GM21528 (cell line): ENCODE data around the gene MEIS2.

Source experiments
- ATAC-seq: cut with Tn5 transposase; IDR thresholded peaks from one replicate; pipeline ENCODE4 v1.9.1; 2021; ENCODE audit warnings: mild to moderate bottlenecking, moderate library complexity; ENCODE audit not compliant: unreplicated experiment, low FRiP score

MEIS2 gene

DNA sequence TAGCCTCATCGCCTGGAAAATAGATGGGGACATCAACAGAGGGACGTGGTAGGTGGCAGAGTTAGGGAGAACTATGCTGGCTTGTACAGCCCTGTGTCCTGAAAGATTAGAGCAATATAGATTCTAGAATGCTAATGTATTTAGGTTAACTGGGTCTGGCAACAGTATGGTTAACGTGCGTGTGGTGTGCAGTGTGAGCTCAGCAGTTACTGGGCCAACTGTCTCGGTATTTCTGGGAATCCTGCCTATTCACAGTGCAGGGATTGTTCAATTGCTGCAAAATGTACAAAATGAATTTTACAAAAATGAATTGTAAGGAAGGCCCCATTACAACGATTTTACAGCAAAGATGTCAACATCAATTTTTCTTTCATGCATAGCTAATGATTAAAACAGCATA lies 20.6 kb downstream of the MEIS2 start:
- no peak for ATAC-seq

DNA sequence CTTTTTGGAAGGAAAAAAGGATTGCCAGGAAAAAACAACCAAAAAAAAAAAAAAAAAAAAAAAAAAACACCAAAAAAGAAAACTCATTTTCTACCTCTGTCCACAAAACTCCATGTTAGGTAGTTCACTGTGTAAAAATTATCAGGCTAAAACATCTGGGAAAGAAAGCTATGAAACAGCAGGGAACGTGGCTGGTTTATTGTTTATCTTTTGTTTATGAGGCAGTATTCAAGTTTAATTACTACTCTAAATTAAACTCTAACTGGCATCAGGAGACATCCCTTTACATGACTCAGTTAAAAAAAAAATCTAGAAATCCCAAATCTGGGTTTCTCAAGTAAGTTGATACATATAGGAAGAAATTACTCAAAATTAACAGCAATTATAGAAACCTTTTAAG lies 21.8 kb downstream of the MEIS2 start:
- ATAC-seq: no peak

DNA sequence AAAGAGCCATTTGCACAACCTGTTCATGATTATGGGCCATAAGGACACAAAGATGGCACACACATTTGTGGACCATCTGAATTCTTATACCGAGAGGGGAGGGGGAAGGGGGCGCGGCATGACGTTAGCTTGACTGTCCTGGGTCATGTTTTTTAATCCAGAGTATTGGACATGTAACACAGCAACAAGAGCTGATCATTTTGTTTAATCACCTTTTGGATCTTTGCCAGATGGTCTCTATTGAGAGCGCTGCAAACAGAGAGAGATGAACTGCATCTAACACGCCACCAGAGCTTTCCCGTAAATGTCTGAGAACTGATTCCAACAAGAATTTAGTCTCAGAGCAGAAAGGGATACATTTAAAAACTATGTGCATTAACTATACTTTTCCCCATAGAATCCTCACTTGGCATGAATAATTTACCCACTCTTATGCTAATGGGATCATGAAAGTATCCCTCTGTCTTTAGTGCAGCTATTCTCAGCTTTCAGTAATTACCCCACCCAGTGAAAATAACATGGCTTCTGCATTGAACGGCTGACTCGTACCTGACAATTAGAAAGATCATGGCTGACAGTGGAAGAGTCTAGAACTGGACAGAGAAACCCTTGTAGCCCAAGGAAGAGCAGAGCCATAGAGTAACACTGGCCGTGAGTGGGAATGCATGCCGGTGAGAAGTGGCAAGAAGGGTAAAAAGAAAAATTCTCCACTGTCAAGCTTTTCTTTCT lies 22.6 kb downstream of the MEIS2 start:
- no peak for ATAC-seq

DNA sequence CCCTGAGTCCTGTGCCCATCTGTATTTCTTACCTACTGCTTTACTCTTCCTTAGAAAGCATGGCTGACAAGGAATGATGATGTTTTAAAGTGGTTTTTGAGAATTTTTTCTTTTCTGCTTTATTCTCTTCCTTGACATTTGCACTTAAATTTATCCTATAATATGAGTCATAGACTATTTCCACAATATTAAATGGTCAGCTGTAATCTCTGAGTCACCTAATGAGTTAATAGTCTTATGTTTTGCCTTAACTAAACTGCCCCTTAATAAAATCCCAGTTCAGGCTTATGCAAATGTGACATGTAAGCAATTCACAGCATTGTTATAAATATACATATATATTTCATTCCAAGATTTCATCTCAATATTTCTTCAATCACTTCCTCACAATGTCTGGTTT lies 23.8 kb downstream of the MEIS2 start:
- ATAC-seq: no peak

DNA sequence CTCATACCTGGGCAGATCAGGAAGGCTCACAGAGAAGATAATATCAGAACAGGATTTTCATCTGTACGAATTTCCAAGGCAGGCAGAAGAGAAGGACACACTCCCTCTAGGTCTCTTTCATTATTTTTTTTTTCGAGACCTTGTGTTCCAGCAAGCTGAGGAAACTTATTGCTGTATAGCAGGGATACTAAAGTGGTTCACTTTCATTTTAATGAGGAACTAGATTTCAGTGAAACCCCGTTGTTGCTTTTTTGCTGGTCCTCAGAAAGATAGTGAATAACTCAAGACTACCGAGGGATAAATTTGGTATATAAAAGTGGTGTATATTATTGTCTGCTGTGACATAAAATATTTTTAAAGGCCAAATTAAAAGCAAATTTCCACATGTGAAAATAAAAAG lies 24.6 kb downstream of the MEIS2 start:
- no peak for ATAC-seq

DNA sequence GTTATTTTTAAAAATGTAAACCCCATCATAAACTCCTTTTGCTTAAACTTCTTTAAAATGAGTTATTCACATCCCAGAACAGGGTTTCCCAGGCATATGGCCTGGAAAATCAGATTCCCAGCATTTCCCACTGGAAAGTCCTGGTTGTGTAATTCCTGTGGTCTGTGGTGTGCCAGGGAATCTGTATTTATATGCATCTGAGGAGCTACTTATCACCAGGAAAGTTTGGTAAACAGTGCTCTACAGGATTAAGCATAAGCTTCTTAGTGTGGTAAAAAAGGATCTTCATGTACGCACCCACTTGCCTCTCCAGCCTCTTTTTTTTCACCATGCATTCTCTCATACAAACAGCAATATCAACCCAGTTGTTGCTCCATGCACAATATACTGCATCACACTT lies 28.2 kb downstream of the MEIS2 start:
- ATAC-seq: no peak

DNA sequence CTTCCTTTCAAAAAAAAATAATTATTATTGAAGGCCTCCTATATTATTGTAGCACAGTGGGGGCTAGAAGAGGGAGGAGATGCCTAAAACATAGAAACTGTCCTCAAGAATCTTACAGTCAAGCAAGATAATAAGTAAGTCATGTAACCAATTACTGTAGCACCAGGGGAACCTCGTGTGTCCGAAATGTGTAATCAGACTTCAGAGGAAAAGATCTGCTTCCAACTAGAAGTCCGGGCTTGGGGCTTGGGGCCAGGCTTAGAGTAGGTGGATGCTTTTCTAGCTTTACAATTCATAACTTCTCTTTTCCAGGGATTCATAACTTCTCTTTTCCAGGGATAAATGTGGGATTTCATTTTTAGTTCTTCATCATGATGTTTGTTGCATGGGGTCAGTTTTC lies 29.2 kb downstream of the MEIS2 start:
- ATAC-seq: no peak

DNA sequence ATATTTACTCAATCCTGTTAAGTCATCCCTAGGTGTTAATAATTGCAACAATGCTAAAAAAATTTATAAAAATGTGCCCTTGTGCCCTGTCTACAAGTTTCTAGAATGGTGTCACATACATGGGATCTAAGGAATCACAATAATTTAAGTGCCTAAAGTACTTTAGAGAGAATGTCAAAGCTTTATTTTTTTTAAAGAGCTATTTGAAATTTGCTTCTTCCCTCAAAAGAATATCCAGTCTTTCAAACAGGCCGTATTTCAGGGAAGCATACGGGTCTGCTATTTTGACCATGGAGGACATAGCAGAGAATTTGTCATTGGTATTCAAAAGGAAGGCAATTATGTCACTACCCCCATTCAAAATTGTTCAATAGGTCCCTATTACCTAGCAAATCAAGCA lies 29.7 kb downstream of the MEIS2 start:
- ATAC-seq: no peak

DNA sequence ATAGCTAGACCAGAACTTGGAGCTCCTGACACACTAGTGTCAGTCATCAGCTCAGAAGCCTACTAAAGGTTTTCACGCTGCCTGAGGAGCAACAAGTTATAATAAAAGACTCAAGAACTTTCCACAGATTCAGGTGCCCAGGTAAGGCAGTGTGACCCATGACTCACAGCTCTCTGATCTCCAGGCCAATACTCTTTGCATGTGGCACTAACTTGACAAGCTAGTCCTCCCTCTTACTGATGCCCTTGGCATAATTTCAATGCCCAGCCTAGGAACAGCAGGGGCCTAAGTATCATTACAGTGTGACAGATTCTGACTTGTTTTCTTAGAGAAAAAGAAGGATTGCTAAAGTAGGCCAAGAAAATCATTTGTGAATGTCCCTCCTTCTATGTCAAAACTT lies 38.4 kb downstream of the MEIS2 start:
- no peak for ATAC-seq

DNA sequence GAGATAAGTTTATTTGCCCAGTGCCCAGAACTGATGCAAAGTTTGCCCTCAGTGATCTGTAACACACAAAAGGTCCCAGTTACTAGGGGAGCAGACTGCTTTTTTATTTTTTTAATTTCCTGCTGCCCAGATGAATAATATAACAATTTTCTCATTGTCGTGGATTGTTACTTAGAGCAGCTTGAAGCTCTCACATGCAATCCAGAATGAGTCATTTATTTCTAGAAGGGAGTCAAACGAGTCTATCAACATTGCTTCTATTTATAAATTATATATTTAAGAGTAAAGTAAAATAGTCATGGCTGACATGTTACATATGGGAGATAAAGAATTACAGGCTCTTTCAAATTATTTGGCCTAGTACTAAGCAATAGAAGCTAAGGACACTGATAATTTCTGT lies 41.3 kb downstream of the MEIS2 start:
- no peak for ATAC-seq

DNA sequence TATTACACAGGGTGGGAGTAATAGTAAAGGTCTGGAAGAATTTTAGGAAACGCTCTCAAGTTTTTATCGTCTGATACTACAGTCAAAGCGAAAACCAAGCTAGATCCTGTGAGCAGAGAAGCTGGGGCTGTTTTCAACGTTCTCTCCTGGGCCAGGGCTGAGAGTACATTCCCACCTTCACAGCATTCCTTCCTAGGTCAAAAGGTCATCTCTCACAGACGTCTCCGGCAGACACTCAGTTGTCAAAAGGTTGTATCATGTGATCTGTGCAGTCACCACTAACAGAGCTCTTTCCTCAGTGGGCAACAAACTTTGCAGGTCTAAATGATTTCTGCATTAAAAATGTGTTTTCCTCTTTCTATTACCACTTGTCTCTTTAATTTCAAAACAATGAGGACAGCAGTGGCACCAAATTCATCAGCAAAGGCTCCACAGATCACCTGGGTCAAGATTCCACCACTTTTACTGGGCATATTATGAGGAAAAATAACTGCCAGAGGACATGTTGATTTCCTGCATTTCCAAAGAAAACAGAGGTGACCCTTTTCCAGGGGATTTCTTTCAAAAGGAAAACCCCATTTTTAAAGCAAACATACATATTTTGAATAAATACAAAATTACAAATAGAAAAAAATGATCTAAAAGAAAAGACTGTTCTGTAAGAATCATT lies 41.9 kb downstream of the MEIS2 start:
- no peak for ATAC-seq

DNA sequence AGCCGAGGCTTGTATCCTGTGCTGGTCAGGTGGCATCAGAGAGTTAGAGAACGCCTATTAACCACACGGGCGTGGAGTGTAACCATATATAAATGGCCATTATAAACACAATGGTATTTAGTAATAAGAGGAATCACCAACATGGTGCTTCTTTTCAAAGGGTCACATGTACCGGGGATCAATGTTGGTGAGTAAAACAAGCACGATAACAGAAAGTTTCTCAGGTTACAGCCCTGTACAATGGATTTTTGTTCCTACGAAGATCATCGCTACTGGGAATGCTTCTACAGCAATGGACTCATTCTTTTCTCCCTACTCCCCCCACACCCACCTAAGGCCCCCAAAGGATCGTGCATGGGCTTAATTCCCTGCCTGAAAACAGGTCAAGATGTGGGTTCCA lies 42.5 kb downstream of the MEIS2 start:
- ATAC-seq: no peak

DNA sequence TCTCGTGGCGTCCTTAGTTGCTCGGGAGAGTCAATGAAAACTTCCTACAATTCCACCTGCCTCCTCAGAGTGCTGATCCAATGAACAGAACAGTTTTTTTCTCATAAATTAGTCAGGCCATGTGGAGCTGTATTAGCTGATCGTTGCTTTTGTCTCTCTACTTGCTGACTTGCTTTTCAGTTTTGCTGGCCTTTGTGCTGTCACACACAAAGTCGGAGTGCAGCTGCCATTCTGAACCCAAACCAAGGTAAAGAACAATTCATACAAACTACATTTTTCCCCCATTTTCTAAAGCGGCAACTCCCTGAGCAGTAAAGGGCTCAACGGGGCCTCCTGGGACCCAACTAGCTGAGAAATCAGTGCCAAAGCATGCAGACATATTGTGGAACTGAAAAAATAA lies 43.1 kb downstream of the MEIS2 start:
- no peak for ATAC-seq

DNA sequence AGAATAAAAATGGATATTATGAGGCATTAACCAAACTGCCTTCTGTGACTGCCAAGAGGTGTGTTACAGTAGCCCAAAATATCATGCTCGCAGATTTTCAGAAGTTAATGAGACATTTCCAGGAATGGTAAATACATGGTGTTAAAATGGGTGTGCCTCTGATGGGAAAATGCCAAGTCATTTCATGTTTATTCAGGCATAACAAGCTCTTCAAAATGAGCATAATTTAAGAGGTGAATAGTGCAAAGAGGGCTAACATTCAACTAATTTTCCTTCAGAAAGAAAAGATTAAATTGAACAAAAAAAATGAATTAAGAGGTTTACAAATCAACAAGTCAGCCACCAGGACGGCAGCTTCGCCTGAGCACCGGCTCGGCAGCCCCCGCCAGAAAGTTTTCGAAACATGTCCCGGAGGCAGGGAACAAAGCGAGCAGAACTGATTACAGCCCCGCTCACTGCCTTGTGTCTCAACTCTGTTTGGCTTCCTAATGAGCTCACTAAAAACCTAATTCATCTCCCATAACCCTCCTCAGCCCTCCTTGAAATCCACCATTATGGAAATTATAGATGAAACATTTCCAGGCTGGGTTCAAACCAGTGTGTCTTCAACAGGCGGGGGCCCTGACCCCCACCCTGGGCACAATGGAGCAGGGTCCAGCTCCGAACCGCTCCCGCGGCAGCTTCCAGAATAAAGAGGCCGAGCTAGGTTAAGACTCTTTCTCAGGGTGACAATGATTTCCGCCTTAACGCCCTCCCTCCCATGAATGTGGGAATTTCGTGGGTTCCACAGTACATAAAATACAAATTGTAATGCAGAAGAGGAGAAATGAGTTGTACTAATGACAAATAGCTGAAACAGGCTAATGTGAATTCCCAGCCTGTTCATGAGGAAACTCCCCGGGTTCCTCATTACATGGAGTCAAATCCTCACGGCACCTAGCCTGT lies 43.9 kb downstream of the MEIS2 start:
- no peak for ATAC-seq

DNA sequence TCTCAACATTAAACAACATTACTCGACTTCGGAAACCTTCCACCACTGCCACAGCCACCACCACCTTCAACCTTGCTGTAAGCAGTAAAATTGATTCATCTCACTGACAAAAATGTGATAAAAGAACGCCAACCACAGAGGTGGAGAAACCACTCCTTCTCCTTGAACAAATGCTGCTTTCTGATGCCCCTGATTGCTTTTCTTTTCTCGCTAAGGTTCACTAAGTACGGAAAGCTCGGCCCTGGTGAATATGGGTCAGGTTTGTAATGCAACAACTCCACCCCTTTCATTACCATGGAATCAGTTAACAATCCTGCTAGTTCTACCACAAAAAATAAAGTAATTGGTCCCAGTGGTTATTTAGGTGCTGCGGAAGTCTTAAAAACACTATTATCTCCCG lies 44.9 kb downstream of the MEIS2 start:
- no peak for ATAC-seq

DNA sequence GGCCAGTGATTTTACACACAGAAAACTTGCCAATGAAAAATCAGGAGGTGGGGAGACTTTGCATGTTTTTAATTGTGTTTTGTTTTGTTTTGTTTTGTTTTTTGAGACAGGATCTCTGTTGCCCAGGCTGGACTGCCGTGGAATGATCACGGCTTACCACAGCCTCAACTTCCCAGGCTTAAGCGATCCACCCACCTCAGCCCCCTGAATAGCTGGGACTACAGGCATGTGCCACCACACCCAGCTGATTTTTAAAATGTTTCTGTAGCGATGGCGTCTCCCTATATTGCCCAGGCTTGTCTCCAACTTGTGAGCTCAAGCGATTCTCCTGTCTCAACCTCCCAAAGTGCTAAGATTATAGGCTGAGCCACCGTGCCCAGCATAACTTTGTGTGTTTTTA lies 46.0 kb downstream of the MEIS2 start:
- no peak for ATAC-seq

DNA sequence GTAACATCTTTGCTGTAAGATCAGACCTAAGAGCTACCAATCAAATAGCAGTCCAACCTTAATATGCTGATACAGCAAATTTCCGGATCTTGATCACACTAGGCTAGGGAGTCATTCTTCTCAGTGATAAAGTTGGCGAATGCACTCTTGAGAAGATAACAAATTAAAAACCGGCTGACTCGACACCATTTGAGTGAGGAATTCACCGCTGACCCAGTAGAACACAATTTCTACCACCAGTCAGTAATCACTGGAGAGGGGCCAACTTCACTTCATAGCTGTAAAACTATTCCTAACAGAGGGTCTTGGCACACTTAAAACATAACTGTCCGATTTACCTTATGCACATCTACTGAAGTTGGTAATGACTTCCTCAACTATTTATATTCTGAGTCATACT lies 47.2 kb downstream of the MEIS2 start:
- no peak for ATAC-seq

DNA sequence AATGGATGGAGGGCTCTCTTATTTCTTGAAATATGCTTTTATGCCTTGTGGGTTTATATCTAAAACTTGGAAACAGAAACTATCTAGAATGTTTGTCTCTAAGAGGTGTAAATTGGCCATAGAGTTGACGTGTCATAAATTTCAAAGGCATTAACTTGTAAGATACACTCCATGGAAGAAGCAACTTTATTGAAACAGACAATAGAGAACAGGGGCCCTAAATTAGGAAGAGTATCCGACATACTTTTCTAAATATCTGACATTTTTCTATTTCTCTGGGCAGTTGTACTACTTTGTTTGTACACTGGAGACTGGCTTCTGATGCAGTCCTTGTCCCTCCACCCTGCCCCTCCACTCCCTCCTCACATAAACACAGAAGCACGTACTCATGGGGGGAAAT lies 50.0 kb downstream of the MEIS2 start:
- ATAC-seq: no peak

DNA sequence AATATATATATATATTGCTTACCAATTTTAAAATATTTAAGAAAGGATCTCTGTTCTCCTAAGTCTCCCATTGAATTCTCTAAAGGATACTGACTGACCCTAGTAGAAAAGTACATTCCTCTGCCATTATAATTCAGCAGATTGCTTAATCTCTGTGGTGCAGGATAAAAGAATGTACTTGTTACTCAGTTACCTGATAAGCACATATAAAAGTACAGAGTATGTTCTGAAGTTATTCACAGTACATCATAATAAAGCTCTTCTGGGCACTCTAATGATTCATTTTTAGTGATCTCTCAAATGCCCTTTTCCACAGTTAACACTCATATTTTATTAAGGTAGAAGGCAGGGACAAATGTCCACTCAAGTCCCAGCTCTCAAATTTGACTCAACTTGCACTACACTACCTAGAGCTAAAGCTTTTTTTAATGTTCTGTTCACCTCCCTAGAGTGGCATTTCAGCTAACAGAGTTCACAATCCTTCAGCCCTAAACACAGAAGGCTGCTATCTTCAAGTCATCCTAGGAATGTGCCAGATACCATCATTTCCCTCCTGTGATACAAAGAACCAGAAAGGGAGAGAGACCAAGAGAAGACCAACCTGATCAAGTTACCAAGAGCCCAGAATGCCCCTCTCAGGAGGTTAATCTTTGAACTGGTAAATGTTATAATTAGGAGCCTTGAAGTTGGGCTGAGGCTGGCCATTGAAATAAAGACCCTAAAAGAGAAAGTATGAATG lies 53.3 kb downstream of the MEIS2 start:
- ATAC-seq: no peak

DNA sequence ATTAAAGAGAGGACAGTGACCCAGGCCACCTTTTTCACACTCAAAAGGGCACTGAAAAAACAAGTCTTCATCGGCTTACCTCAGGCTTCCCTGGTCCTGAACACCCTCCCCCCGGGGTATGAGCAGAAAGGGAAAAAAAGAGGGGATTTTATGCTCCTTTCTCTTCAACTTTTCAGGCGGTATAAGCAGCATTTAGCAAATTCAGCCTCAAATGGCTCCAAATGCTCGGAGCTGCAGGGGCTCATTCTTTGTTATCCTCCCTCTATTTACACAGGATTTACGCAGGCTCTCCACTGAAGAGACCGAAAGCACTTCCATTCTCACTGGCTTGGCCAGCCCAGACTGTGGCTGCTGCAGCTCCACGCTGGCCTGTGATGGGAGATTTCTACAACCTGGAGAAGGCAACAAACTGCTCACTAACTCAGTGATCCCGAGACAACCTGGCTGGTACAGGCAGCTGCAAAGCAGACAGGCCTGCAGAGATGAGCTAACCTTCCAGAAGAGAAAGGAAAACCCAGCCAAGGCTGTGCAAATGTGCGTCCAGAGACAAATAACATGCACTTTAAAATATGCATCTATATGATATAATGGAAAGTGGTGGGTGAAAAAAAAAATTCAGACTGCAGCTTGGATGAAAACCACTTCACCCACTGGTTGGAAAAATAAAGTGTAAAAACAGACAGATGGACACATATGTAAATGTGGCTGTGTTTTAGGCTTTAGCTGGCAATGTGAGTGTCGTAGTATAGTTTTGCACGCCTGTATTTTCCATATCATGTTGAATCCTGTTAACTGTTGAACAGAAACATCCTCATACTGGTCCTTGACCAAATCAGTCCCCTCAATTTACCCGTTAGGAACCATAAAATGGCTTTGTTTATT lies 54.2 kb downstream of the MEIS2 start:
- no peak for ATAC-seq
